Measurements from ENCODE around the gene GRM1.

DNA sequence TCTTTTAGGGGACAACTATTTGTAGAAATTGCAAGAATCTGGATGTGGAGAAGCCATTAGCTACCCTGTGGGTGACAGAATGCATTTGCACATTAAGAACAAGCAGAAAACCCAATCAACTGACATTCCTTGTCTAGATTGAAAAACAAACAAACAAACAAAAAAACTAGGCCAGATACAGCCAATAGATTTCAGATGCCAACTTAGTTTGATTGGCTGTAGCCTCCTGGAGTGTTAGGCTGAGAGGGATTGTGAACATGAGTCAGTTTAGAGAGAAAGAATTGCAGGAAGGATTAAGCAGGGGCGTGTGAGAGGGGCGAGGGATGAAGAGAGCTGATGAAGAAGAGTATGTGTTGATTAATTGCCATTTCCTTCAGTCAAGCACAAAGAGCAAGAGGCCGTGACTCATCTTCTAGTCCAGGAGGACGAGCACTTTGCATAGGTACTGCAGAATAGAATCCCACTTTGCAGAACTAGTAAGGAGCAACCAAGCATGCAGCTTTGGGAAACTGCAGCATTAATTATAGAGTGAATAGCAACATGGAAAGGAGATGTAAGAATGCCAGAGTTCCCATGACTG is 326.7 kb downstream of the GRM1 start:
- TF ChIP-seq, protein P1, sequence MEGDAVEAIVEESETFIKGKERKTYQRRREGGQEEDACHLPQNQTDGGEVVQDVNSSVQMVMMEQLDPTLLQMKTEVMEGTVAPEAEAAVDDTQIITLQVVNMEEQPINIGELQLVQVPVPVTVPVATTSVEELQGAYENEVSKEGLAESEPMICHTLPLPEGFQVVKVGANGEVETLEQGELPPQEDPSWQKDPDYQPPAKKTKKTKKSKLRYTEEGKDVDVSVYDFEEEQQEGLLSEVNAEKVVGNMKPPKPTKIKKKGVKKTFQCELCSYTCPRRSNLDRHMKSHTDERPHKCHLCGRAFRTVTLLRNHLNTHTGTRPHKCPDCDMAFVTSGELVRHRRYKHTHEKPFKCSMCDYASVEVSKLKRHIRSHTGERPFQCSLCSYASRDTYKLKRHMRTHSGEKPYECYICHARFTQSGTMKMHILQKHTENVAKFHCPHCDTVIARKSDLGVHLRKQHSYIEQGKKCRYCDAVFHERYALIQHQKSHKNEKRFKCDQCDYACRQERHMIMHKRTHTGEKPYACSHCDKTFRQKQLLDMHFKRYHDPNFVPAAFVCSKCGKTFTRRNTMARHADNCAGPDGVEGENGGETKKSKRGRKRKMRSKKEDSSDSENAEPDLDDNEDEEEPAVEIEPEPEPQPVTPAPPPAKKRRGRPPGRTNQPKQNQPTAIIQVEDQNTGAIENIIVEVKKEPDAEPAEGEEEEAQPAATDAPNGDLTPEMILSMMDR (IDR thresholded peaks at IDR 0.05) = no peak
- TF ChIP-seq POLR2A (IDR thresholded peaks at IDR 0.05) = no peak
